ENCODE measurements around the gene AVL9.

DNA sequence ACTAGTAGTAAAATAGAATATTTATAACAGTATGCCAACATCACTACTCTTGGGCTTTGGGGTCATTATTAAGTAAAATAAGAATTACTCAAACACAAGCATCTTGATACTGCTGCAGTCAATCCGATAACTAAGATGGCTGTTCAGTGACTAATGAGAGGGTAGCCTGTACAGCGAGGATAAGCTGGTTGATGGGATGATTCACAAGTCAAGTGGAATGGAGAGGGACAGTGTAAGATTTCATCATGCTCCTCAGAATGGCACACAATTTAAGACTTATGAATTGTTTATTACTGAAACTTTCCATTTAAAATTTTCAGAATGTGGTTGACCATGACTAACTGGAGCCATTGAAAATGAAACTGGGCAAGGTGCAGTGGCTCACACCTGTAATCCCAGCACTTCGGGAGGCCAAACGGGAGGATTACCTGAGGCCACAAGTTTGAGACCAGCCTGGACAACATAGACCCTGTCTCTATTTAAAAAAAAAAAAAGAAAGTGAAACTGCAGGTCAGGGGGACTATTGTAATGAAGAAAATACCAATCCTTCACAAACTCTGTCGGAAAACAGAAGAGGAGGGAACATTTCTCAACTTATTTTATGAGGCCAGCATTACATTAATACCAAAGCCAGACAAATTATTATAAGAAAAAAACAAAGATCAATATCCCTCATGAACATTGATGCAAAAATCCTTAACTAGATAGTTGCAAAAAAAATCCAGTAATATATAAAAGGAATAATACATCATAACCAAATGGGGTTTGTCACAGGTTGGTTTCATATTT is 11.2 kb downstream of the AVL9 start:
- TF ChIP-seq POLR2A (IDR thresholded peaks at IDR 0.05) = no peak
- TF ChIP-seq, protein P1, sequence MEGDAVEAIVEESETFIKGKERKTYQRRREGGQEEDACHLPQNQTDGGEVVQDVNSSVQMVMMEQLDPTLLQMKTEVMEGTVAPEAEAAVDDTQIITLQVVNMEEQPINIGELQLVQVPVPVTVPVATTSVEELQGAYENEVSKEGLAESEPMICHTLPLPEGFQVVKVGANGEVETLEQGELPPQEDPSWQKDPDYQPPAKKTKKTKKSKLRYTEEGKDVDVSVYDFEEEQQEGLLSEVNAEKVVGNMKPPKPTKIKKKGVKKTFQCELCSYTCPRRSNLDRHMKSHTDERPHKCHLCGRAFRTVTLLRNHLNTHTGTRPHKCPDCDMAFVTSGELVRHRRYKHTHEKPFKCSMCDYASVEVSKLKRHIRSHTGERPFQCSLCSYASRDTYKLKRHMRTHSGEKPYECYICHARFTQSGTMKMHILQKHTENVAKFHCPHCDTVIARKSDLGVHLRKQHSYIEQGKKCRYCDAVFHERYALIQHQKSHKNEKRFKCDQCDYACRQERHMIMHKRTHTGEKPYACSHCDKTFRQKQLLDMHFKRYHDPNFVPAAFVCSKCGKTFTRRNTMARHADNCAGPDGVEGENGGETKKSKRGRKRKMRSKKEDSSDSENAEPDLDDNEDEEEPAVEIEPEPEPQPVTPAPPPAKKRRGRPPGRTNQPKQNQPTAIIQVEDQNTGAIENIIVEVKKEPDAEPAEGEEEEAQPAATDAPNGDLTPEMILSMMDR (IDR thresholded peaks at IDR 0.05) = no peak
- TF ChIP-seq POLR2AphosphoS5 (IDR thresholded peaks at IDR 0.05) = no peak
- no peak for TF ChIP-seq EP300 (IDR thresholded peaks at IDR 0.05)

All from sigmoid colon (tissue), 4 donors.